K562 (cell line): Measurements from ENCODE around the gene CENPA.

Experiments
- DIDO1 ChIP-seq: fragments of 450-650 bp; IDR thresholded peaks from 2 replicates; pipeline ENCODE4 v1.6.1; 2016; ENCODE audit warnings: low read depth, missing biosample characterization, missing genetic modification characterization
- ZFP1 ChIP-seq: fragments of 450-650 bp; formaldehyde crosslinking; IDR thresholded peaks from 2 replicates; pipeline ENCODE4 v1.4.0; 2020; ENCODE audit warnings: mild to moderate bottlenecking, mixed read lengths
- ZNF124 ChIP-seq: sonication (generic); formaldehyde crosslinking; IDR thresholded peaks from 2 replicates; pipeline ENCODE4 v1.8.1; 2022; ENCODE audit warnings: missing genetic modification reagents
- TF ChIP-seq, protein P1 (sequence below), 2 experiments: fragments of 450-650 bp; IDR thresholded peaks; 2 replicates each; pipeline ENCODE4 v1.6.1; 2018; ENCODE audit warnings: mild to moderate bottlenecking in 2 of 2, low read depth in 1 of 2; ENCODE audit not compliant: partially characterized antibody in 2 of 2

DNA sequence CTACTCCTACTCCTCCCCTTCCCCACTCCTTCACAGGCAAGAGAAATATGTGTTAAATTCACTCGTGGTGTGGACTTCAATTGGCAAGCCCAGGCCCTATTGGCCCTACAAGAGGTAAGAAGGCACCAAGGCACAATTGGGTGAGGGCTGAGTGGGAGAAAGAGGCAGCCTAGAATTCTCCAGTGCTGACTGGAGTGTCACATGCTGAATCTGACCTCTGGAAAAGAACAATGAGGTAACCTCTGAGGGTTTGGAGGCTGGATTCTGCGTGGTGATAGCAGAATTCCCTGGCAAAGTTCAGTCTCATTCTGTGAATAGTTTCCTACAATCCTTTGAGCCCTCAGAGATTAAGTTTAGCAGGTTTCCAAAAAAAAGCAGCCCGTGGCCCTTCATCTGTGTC lies 6.9 kb downstream of the CENPA start:
- TF ChIP-seq, protein P1, sequence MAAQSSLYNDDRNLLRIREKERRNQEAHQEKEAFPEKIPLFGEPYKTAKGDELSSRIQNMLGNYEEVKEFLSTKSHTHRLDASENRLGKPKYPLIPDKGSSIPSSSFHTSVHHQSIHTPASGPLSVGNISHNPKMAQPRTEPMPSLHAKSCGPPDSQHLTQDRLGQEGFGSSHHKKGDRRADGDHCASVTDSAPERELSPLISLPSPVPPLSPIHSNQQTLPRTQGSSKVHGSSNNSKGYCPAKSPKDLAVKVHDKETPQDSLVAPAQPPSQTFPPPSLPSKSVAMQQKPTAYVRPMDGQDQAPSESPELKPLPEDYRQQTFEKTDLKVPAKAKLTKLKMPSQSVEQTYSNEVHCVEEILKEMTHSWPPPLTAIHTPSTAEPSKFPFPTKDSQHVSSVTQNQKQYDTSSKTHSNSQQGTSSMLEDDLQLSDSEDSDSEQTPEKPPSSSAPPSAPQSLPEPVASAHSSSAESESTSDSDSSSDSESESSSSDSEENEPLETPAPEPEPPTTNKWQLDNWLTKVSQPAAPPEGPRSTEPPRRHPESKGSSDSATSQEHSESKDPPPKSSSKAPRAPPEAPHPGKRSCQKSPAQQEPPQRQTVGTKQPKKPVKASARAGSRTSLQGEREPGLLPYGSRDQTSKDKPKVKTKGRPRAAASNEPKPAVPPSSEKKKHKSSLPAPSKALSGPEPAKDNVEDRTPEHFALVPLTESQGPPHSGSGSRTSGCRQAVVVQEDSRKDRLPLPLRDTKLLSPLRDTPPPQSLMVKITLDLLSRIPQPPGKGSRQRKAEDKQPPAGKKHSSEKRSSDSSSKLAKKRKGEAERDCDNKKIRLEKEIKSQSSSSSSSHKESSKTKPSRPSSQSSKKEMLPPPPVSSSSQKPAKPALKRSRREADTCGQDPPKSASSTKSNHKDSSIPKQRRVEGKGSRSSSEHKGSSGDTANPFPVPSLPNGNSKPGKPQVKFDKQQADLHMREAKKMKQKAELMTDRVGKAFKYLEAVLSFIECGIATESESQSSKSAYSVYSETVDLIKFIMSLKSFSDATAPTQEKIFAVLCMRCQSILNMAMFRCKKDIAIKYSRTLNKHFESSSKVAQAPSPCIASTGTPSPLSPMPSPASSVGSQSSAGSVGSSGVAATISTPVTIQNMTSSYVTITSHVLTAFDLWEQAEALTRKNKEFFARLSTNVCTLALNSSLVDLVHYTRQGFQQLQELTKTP (IDR thresholded peaks at IDR 0.05; ENCODE audit: low read depth in 1 of 2, partially characterized antibody in 2 of 2): no peak
- TF ChIP-seq ZNF124 (CRISPR knock-in tag) (no peak), ZFP1 (CRISPR knock-in tag) (no peak), DIDO1 (no peak)
